Measurements from ENCODE around the gene SDR42E1. TPM values are rescaled to one million over a fixed set of nuclear protein-coding genes. Genes with fewer than 3 reads are reported as not detected.

The SDR42E1 gene
- total and polyA plus RNA-seq, 10 of the 15 experiments (the other 5 are each of a cell fraction or from before 2014, with no cell fraction given), result 1.4 to 5.5 (median 2.3) TPM

- TF ChIP-seq, protein P1, sequence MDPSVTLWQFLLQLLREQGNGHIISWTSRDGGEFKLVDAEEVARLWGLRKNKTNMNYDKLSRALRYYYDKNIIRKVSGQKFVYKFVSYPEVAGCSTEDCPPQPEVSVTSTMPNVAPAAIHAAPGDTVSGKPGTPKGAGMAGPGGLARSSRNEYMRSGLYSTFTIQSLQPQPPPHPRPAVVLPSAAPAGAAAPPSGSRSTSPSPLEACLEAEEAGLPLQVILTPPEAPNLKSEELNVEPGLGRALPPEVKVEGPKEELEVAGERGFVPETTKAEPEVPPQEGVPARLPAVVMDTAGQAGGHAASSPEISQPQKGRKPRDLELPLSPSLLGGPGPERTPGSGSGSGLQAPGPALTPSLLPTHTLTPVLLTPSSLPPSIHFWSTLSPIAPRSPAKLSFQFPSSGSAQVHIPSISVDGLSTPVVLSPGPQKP (IDR thresholded peaks at IDR 0.05; ENCODE audit: low read depth, low read length), result no peak
- TF ChIP-seq ATF2 (IDR thresholded peaks at IDR 0.05; ENCODE audit: low read length), result no peak
- TF ChIP-seq NFYA (IDR thresholded peaks at IDR 0.05; ENCODE audit: borderline replicate concordance, low read depth, low read length), result no peak
- TF ChIP-seq CTCF (IDR thresholded peaks at IDR 0.05 in 2 of 3, conservative IDR thresholded peaks at IDR 0.05 in 1 of 3; ENCODE audit: control insufficient read depth in 2 of 3, extremely low read depth in 1 of 3, insufficient read depth in 1 of 3, low read depth in 3 of 3, low read length in 3 of 3), result no peak
- TF ChIP-seq NR2C1 (IDR thresholded peaks at IDR 0.05), result no peak
- TF ChIP-seq NR2C2 (IDR thresholded peaks at IDR 0.05; ENCODE audit: borderline replicate concordance, control insufficient read depth, insufficient read length, low read depth), result no peak
- TF ChIP-seq KDM1A (IDR thresholded peaks at IDR 0.05; ENCODE audit: borderline replicate concordance), result no peak
- TF ChIP-seq SREBF2 (IDR thresholded peaks at IDR 0.05; ENCODE audit: low read length), result no peak
Observed at GRCh38 chr16:82006036-82006435, 5.2 kb downstream of the SDR42E1 start (continued).
